Keratinocyte (primary cell): ENCODE data around the gene RNF227. TPM values are rescaled to one million over a fixed set of nuclear protein-coding genes. Genes with fewer than 3 reads are reported as not detected.

Experiments used
- DNase-seq: peaks from one replicate; pipeline ENCODE4 v3.0.0-alpha.2; 2011; ENCODE audit warnings: low read depth, missing footprints, low spot score
- FAIRE-seq: peaks from 2 replicates; lab custom pipeline; 2011; peaks lifted over from hg19 to GRCh38; lab: Jason Lieb, UNC
- H2AFZ ChIP-seq: 2 replicates; pipeline ENCODE4 v1.6.0; 2012; ENCODE audit warnings: low read length, control low read depth, inconsistent platforms; ENCODE audit not compliant: control insufficient read depth
- H3K27ac ChIP-seq: 2 replicates; pipeline ENCODE4 v1.5.1; 2011; ENCODE audit warnings: low read length; ENCODE audit not compliant: control insufficient read depth, insufficient read depth
- H3K27me3 ChIP-seq: 3 replicates; pipeline ENCODE4 v1.6.0; 2011; ENCODE audit warnings: low read length; ENCODE audit not compliant: control insufficient read depth, insufficient read depth; ENCODE audit errors: extremely low read depth
- H3K36me3 ChIP-seq, 2 experiments: 2 replicates in 1 of 2; 3 replicates in 1 of 2; pipeline ENCODE4 v1.5.1; 2011; ENCODE audit warnings: low read length in 2 of 2, mild to moderate bottlenecking in 1 of 2; ENCODE audit not compliant: control insufficient read depth in 2 of 2, insufficient read depth in 2 of 2; ENCODE audit errors: extremely low read depth in 1 of 2
- H3K4me1 ChIP-seq: 3 replicates; pipeline ENCODE4 v1.5.1; 2011; ENCODE audit warnings: low read length; ENCODE audit not compliant: control insufficient read depth, insufficient read depth; ENCODE audit errors: extremely low read depth
- H3K4me2 ChIP-seq: 3 replicates; pipeline ENCODE4 v1.6.0; 2011; ENCODE audit warnings: low read depth, low read length; ENCODE audit not compliant: control insufficient read depth, insufficient read depth; ENCODE audit errors: extremely low read depth
- H3K4me3 ChIP-seq, 3 experiments: fragments of 200-600 bp in 1 of 3; sonication (generic) in 1 of 3; 2 replicates in 2 of 3; 3 replicates in 1 of 3; pipeline ENCODE4 v1.5.1; 2011 to 2016; ENCODE audit warnings: low read length in 3 of 3, mild to moderate bottlenecking in 3 of 3, control low read depth in 2 of 3, inconsistent platforms in 1 of 3, low read depth in 1 of 3, mixed read lengths in 1 of 3, mixed run types in 1 of 3, moderate library complexity in 1 of 3; ENCODE audit not compliant: control insufficient read depth in 2 of 3, insufficient read depth in 2 of 3; ENCODE audit errors: extremely low read depth in 1 of 3
- H3K79me2 ChIP-seq: 2 replicates; pipeline ENCODE4 v1.6.0; 2012; ENCODE audit warnings: low read length; ENCODE audit not compliant: control insufficient read depth, insufficient read depth
- H3K9ac ChIP-seq: 3 replicates; pipeline ENCODE4 v1.6.0; 2011; ENCODE audit warnings: low read length; ENCODE audit not compliant: control insufficient read depth, insufficient read depth; ENCODE audit errors: extremely low read depth
- H3K9me1 ChIP-seq: 3 replicates; pipeline ENCODE4 v1.6.0; 2011; ENCODE audit warnings: low read length; ENCODE audit not compliant: control insufficient read depth, insufficient read depth; ENCODE audit errors: extremely low read depth
- H3K9me3 ChIP-seq: 2 replicates; pipeline ENCODE4 v1.5.1; 2012; ENCODE audit warnings: low read depth, low read length; ENCODE audit not compliant: control insufficient read depth
- H4K20me1 ChIP-seq: 3 replicates; pipeline ENCODE4 v1.6.0; 2011; ENCODE audit warnings: low read length; ENCODE audit not compliant: control insufficient read depth, insufficient read depth; ENCODE audit errors: extremely low read depth
- CTCF ChIP-seq, 3 experiments: IDR thresholded peaks in 1 of 3; conservative IDR thresholded peaks in 1 of 3; optimal IDR thresholded peaks in 1 of 3; 2 replicates in 2 of 3; 3 replicates in 1 of 3; pipeline versions ENCODE3 to v1.5.1; 2011; ENCODE audit warnings: low read length in 3 of 3, mild to moderate bottlenecking in 3 of 3, moderate library complexity in 2 of 3, control low read depth in 1 of 3, inconsistent platforms in 1 of 3; ENCODE audit not compliant: insufficient read depth in 2 of 3; ENCODE audit errors: extremely low read depth in 1 of 3
- EZH2 ChIP-seq: IDR thresholded peaks from one replicate; pipeline ENCODE4 v1.6.1; 2012; ENCODE audit warnings: inconsistent platforms, mild to moderate bottlenecking, low read length, moderate library complexity
- dilution Hi-C: fragments of 300-500 bp; cut with MboI; formaldehyde crosslinking; loops from one replicate; pipeline ENCODE4 v1.7.0; 2020; ENCODE audit warnings: low sequenced_read_pairs; ENCODE audit not compliant: extremely low pct_ligation_motif_present
- polyA plus RNA-seq, 5 experiments: library from polyadenylated mRNA; depleted of rRNA in 3 of 5; stranded (reverse) in 3 of 5; stranded (forward) in 1 of 5; unstranded in 1 of 5; fragments of >200 nt; gene quantifications; 1 replicate in 1 of 5; 2 replicates in 3 of 5; 3 replicates in 1 of 5; pipeline versions ENCODE4 v1.2.1 to v1.2.3, GENCODE V29; 2011 to 2012; ENCODE audit warnings: missing spikeins in 2 of 5, low read depth in 1 of 5, low replicate concordance in 1 of 5

The RNF227 gene
- polyA plus RNA-seq, 1 donor (not counting 4 experiments of a cell fraction or from before 2014, with no cell fraction given): 3.6 TPM

GRCh38 chr17:7910281-7910680 is 5.8 kb downstream of the RNF227 start:
- no peaks in the 10 kb centered on the region for H3K9me3 ChIP-seq
- H3K4me1 ChIP-seq: peaks cover 14% of the 10 kb centered on the region
- H3K4me3 ChIP-seq: no peak overlapping the region
- no peaks in the 10 kb centered on the region for H3K9me1 ChIP-seq
- no peaks in the 10 kb centered on the region for H3K79me2 ChIP-seq
- no peaks in the 10 kb centered on the region for H4K20me1 ChIP-seq
- no peak overlapping the region for H3K27ac ChIP-seq
- H2AFZ ChIP-seq: no peak overlapping the region
- no peaks in the 10 kb centered on the region for H3K27me3 ChIP-seq
- peaks cover 30 to 41% of the 10 kb centered on the region in 2 experiments for H3K36me3 ChIP-seq
- TF ChIP-seq EZH2 (no peak), CTCF (optimal IDR thresholded peaks at IDR 0.05 in 1 of 3, IDR thresholded peaks at IDR 0.05 in 1 of 3, conservative IDR thresholded peaks at IDR 0.05 in 1 of 3; ENCODE audit: extremely low read depth in 1 of 3, insufficient read depth in 2 of 3, low read length in 3 of 3) (no peak)
- no peak overlapping the region for H3K4me2 ChIP-seq
- no peak for DNase-seq
- FAIRE-seq: no peak
- no peak overlapping the region for H3K9ac ChIP-seq
- dilution Hi-C loops: no loop called here

- no peak for TF ChIP-seq CTCF (optimal IDR thresholded peaks at IDR 0.05 in 1 of 3, IDR thresholded peaks at IDR 0.05 in 1 of 3, conservative IDR thresholded peaks at IDR 0.05 in 1 of 3; ENCODE audit: extremely low read depth in 1 of 3, insufficient read depth in 2 of 3, low read length in 3 of 3)
- TF ChIP-seq EZH2: no peak
- dilution Hi-C loops: no loop called here
- H3K27me3 ChIP-seq: no peaks in the 10 kb centered on the region
- no peaks in the 10 kb centered on the region for H3K79me2 ChIP-seq
- no peaks in the 10 kb centered on the region for H4K20me1 ChIP-seq
- DNase-seq (no peak), FAIRE-seq (no peak)
- no peak overlapping the region for H3K4me3 ChIP-seq
- H3K9me1 ChIP-seq: no peaks in the 10 kb centered on the region
- no peak overlapping the region for H3K27ac ChIP-seq
- peaks cover 31 to 51% of the 10 kb centered on the region in 2 experiments for H3K36me3 ChIP-seq
- H3K4me2 ChIP-seq: no peak overlapping the region
- H3K9ac ChIP-seq: no peak overlapping the region
- H2AFZ ChIP-seq: no peak overlapping the region
- peaks cover 2% of the 10 kb centered on the region for H3K4me1 ChIP-seq
- H3K9me3 ChIP-seq: no peaks in the 10 kb centered on the region
Measured at GRCh38 chr17:7909089-7909488, 7.0 kb downstream of the RNF227 start.
